Pancreas (tissue), 10 donors: Measurements from ENCODE around the gene INPP5A. TPM values are rescaled to one million over a fixed set of nuclear protein-coding genes. Genes with fewer than 3 reads are reported as not detected.
A peak's percentile ranks its signal among the peaks of the same experiment; 100 is the strongest.

Experiments used
- ATAC-seq, 4 donors: fragments of 200-7000 bp; cut with Tn5 transposase; one replicate each; pipeline versions ENCODE4 v1.8.0 to v1.9.1; 2020; ENCODE audit warnings: mild to moderate bottlenecking in 4 of 4, moderate library complexity in 4 of 4
- DNase-seq, 6 donors: peaks; one replicate each; pipeline ENCODE4 v3.0.0-alpha.2; 2020
- FAIRE-seq: peaks from 2 replicates; lab custom pipeline; 2012; peaks lifted over from hg19 to GRCh38; lab: Jason Lieb, UNC
- H3K27ac ChIP-seq, 4 donors: fragments of 200-600 bp; sonication (generic); 1 replicate in 3 of 4; 2 replicates in 1 of 4; pipeline versions ENCODE4 v1.5.0 to v1.8.0; 2020
- H3K27me3 ChIP-seq, 4 donors: fragments of 200-600 bp; one replicate each; pipeline ENCODE4 v1.8.0; 2021
- H3K36me3 ChIP-seq, 3 donors: fragments of 200-600 bp; sonication (generic) in 1 of 3; one replicate each; pipeline versions ENCODE4 v1.5.0 to v1.8.0; 2020 to 2021
- H3K4me1 ChIP-seq, 3 donors: fragments of 200-600 bp; one replicate each; pipeline ENCODE4 v1.8.0; 2021
- H3K4me3 ChIP-seq, 4 donors: fragments of 200-600 bp; sonication (generic) in 2 of 4; one replicate each; pipeline versions ENCODE4 v1.5.0 to v1.8.0; 2020 to 2021
- H3K9me3 ChIP-seq, 4 donors: fragments of 200-600 bp; one replicate each; pipeline ENCODE4 v1.8.0; 2021
- CTCF ChIP-seq, 4 donors: fragments of 200-600 bp; sonication (generic) in 3 of 4; IDR thresholded peaks; one replicate each; pipeline versions ENCODE4 v1.5.0 to v1.8.0; 2021; ENCODE audit warnings: antibody characterized with exemption in 4 of 4
- WGBS, 2 donors: extraction: QIAGEN DNeasy Blood & Tissue Kit; methylation state at CpG; one replicate each; pipeline ENCODE4 v1.1.7; 2013; 5-methylcytosine and 5-hydroxymethylcytosine counted together
- intact Hi-C, 3 donors: fragments of 100-400 bp; cut with DNase I; formaldehyde crosslinking; loops; one replicate each; pipeline versions ENCODE4 v1.11.1 to v1.14.2; 2022
- polyA plus RNA-seq, 2 donors: library from polyadenylated mRNA; stranded (reverse); fragments of 200-250 nt; gene quantifications; one replicate each; pipeline ENCODE4 v1.2.3, GENCODE V29; 2013
- total RNA-seq, 6 donors: library from RNA; stranded (reverse); fragmentation: NEBNext Ultra II Directional in 4 of 6; extraction: Animal tissue kit (Norgen Biotek cat#: 25700) in 4 of 6; gene quantifications; one replicate each; pipeline versions ENCODE4 v1.2.1 to v1.2.4, GENCODE V29; 2021 to 2023
- donor health status: healthy with polysubstance abuse.
- donor health status: DM: no; HTN: no; CAD: no; lungs with moderate emphysema.
- donor health status: DM: no; HTN: no; CAD: no.
- donor health status: control.
- donor health status: control.
- donor health status: Bipolar disorder and iron deficiency.
- donor health status: DM: yes; HTN: yes; CAD: no.
- donor health status: DM: no; HTN: no; CAD: no.
- donor health status: DM: no; HTN: no; CAD: no.
- donor health status: DM: yes; HTN: yes; CAD: no.

INPP5A gene
- total and polyA plus RNA-seq, 8 donors: 5.9 to 15.6 (median 11.3) TPM

GRCh38 chr10:132663666-132664365 is 126.2 kb downstream of the INPP5A start:
- H3K27me3 ChIP-seq: no peaks in the 10 kb centered on the region
- H3K4me1 ChIP-seq: no peaks in the 10 kb centered on the region
- 94 to 96% methylated on average over 29 of the region's 29 CpGs for WGBS, 2 donors
- FAIRE-seq (no peak), ATAC-seq (no peak), DNase-seq (peak in 1 of 6 donors; percentile 39)
- H3K9me3 ChIP-seq: no peaks in the 10 kb centered on the region
- no peaks in the 10 kb centered on the region for H3K36me3 ChIP-seq
- H3K4me3 ChIP-seq: no peak overlapping the region
- TF ChIP-seq CTCF (IDR thresholded peaks at IDR 0.05): no peak
- no peak overlapping the region for H3K27ac ChIP-seq
- intact Hi-C loops: no loop called here

- TF ChIP-seq CTCF (IDR thresholded peaks at IDR 0.05): no peak
- Histone ChIP-seq H3K27ac (no peak overlapping the region), H3K4me1 (no peaks in the 10 kb centered on the region)
Measured at GRCh38 chr10:132664407-132664806, 126.8 kb downstream of the INPP5A start.

GRCh38 chr10:132664883-132665282 is 127.3 kb downstream of the INPP5A start:
- DNase-seq (peak in 1 of 6 donors; percentile 35), FAIRE-seq (no peak), ATAC-seq (no peak)
- H3K36me3 ChIP-seq: no peaks in the 10 kb centered on the region
- no peaks in the 10 kb centered on the region for H3K9me3 ChIP-seq
- 93 to 95% methylated on average over 16 of the region's 16 CpGs for WGBS, 2 donors
- H3K27ac ChIP-seq: no peak overlapping the region
- no peaks in the 10 kb centered on the region for H3K27me3 ChIP-seq
- intact Hi-C loops: no loop called here
- no peaks in the 10 kb centered on the region for H3K4me1 ChIP-seq
- no peak overlapping the region for H3K4me3 ChIP-seq
- no peak for TF ChIP-seq CTCF (IDR thresholded peaks at IDR 0.05)

More at GRCh38 chr10:132664407-132664806, 126.8 kb downstream of the INPP5A start:
- no peak for ATAC-seq
- WGBS, 2 donors: 88 to 91% methylated on average over 6 of the region's 6 CpGs
- no peaks in the 10 kb centered on the region for H3K9me3 ChIP-seq
- no peaks in the 10 kb centered on the region for H3K27me3 ChIP-seq
- H3K36me3 ChIP-seq: no peaks in the 10 kb centered on the region
- intact Hi-C loops: no loop called here
- no peak for FAIRE-seq
- peak in 1 of 6 donors; percentile 26 for DNase-seq
- H3K4me3 ChIP-seq: no peak overlapping the region

- no peaks in the 10 kb centered on the region for H3K4me1 ChIP-seq
- no peak for FAIRE-seq
- H3K27me3 ChIP-seq: no peaks in the 10 kb centered on the region
- peak in 2 of 4 donors; percentile 28 to 56 for ATAC-seq
- no peak overlapping the region for H3K4me3 ChIP-seq
- TF ChIP-seq CTCF (IDR thresholded peaks at IDR 0.05): no peak
- no peaks in the 10 kb centered on the region for H3K36me3 ChIP-seq
- no peaks in the 10 kb centered on the region for H3K9me3 ChIP-seq
- peak in 1 of 6 donors; percentile 32 for DNase-seq
- 91 to 94% methylated on average over 15 of the region's 15 CpGs for WGBS, 2 donors
- H3K27ac ChIP-seq: no peak overlapping the region
- intact Hi-C loops: no loop called here
Measured at GRCh38 chr10:132665946-132666704, 128.5 kb downstream of the INPP5A start.
